ENCODE data around the gene HAPLN2.
A peak's percentile ranks its signal among the peaks of the same experiment; 100 is the strongest.
"Not testable (repeated sequence)": the region's sequence is repeated elsewhere in the genome, so short reads cannot be mapped to it uniquely, and the experiment has no call there.

The HAPLN2 gene

DNA sequence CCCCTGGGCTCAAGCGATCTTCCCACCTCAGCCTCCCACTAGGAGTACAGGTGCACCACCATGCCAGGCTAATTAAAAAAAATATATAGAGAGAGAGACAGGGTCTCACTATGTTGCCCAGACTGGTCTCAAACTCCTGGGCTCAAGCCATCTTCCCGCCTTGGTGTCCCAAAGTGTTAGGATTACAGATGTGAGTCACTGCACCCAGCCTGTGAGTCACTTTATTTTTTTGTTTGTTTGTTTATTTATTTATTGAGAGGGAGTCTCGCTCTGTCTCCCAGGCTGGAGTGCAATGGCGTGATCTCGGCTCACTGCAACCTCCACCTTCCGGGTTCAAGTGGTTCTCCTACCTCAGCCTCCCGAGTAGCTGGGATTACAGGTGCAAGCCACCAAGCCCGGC lies 31.3 kb upstream of the HAPLN2 start:
- not testable (repeated sequence) for H3K9me3 Mint-ChIP-seq, H3K27ac Mint-ChIP-seq, H3K36me3 Mint-ChIP-seq, H3K4me3 Mint-ChIP-seq, H3K27me3 Mint-ChIP-seq
- H3K4me1 Mint-ChIP-seq = peaks cover 23% of the 10 kb centered on the region

DNA sequence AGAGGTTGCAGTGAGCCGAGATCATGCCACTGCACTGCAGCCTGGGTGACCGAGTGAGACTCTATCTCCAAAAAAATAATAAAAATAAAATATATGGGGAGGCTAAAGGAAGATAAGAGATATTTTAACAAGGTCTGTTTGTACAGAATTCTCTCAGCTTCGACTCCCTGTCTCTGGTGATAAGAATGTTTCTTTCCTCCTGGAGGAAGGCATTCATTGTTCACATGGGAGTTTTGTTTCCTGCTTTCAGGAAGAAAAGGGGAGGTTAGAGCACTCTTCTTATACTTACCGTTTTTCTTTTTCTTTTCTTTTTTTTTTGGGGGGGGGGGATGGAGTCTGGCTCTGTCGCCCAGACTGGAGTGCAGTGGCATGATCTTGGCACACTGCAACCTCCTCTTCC lies 29.7 kb upstream of the HAPLN2 start:
- Mint-ChIP-seq H3K4me3 (no peak overlapping the region), H3K27ac (no peak overlapping the region), H3K9me3 (no peaks in the 10 kb centered on the region)

DNA sequence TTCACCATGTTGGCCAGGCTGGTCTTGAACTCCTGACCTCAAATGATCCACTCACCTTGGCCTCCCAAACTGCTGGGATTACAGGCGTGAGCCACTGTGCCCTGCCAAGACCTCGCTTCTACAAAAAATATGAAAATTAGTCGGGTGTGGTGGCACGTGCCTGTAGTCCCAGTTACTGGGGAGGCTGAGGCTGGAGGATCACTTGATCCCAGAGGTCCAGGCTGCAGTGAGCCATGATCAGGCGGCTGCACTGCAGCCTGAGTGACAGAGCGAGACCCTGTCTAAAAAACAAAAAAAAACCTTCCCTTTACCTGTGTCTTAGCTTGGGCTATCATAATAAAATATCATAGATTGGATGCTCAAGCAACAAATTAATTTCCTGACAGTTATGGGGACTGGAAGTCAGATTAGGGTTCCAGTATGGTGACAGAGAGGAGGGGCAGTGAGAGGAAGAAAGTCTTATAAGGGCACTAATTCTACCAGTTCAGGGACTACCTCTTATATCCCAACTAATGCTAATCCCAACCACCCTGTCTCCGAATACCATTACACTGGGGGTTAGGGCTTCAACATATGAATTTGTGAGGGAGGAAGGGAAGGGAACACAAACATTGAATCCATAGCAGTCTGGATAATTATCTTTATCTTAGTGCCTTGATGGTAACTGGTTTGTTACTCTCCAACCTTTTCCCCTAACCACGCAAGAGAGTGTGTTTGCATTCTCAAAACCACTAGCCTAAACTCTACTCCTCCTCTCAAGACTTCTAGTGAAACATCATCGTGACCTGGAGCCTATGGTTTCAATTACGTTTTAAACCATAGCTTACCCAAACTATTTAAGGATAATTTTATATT lies 28.7 kb upstream of the HAPLN2 start:
- Mint-ChIP-seq H3K27ac (no peak overlapping the region), H3K36me3 (peaks cover 6% of the 10 kb centered on the region)

More for the DNA sequence above, 29.7 kb upstream of the HAPLN2 start:
- no peaks in the 10 kb centered on the region for H3K36me3 Mint-ChIP-seq
- peaks cover 17% of the 10 kb centered on the region for H3K4me1 Mint-ChIP-seq
- H3K27me3 Mint-ChIP-seq = no peaks in the 10 kb centered on the region

DNA sequence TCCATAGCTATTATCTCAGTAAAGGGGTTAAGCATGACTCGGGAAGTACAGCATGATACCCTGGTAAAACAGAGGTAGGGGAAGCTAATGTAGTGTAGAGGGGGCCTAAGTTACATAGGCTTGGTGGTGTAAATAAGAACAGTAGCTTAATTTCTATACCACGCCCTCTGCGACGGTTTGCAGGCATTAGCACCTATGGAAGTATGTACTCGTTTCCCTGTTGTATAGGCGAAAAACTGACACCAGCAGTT lies 28.1 kb upstream of the HAPLN2 start:
- H3K27me3 Mint-ChIP-seq = no peaks in the 10 kb centered on the region
- peak overlapping the region; percentile 88 for H3K4me3 Mint-ChIP-seq
- H3K36me3 Mint-ChIP-seq = peaks cover 6% of the 10 kb centered on the region
- H3K9me3 Mint-ChIP-seq = no peaks in the 10 kb centered on the region
- peak overlapping the region; percentile 86 for H3K27ac Mint-ChIP-seq
- peaks cover 28% of the 10 kb centered on the region for H3K4me1 Mint-ChIP-seq

More for the DNA sequence above, 28.7 kb upstream of the HAPLN2 start:
- H3K4me3 Mint-ChIP-seq = peak overlapping the region; percentile 88
- peaks cover 27% of the 10 kb centered on the region for H3K4me1 Mint-ChIP-seq
- no peaks in the 10 kb centered on the region for H3K27me3 Mint-ChIP-seq
- H3K9me3 Mint-ChIP-seq = no peaks in the 10 kb centered on the region

DNA sequence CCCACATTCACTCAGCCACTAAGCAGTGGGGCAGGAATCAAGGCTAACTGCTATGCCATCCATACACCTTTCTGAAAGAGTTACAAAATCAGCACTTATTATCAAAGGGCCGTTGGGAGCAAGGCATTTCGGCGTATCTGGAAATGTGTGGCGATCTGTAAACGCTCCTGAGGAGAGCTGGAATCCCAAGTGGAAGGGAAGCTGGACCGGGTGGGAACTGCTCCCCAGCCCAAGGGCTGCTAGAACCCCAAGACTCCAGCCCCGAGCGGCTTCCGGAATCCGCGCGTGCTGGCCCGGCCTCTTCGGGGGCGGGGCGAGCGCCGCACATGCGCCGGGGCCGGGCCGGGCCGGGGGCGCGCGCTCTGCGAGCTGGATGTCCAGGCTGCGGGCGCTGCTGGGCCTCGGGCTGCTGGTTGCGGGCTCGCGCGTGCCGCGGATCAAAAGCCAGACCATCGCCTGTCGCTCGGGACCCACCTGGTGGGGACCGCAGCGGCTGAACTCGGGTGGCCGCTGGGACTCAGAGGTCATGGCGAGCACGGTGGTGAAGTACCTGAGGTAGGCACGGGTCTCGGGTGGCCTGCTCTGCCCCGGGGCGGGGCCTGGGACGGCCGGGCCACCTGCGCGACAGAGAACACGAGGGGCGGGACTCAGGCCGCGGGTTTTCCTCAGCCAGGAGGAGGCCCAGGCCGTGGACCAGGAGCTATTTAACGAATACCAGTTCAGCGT lies 27.6 kb upstream of the HAPLN2 start, which contains the start of gene NAXE:
TSS of gene NAXE (plus strand) at position 345 of the 726 bp plus-strand sequence. CDS start at position 374, 29 bp downstream.
- peak within 1 kb of the TSS; percentile 88 for H3K4me3 Mint-ChIP-seq
- H3K27me3 Mint-ChIP-seq = no peaks in the 10 kb centered on the region
- no peaks in the 10 kb centered on the region for H3K9me3 Mint-ChIP-seq
- peak within 1 kb of the TSS; percentile 86 for H3K27ac Mint-ChIP-seq
- peaks cover 6% of the 10 kb centered on the region for H3K36me3 Mint-ChIP-seq
- H3K4me1 Mint-ChIP-seq = peaks cover 28% of the 10 kb centered on the region

DNA sequence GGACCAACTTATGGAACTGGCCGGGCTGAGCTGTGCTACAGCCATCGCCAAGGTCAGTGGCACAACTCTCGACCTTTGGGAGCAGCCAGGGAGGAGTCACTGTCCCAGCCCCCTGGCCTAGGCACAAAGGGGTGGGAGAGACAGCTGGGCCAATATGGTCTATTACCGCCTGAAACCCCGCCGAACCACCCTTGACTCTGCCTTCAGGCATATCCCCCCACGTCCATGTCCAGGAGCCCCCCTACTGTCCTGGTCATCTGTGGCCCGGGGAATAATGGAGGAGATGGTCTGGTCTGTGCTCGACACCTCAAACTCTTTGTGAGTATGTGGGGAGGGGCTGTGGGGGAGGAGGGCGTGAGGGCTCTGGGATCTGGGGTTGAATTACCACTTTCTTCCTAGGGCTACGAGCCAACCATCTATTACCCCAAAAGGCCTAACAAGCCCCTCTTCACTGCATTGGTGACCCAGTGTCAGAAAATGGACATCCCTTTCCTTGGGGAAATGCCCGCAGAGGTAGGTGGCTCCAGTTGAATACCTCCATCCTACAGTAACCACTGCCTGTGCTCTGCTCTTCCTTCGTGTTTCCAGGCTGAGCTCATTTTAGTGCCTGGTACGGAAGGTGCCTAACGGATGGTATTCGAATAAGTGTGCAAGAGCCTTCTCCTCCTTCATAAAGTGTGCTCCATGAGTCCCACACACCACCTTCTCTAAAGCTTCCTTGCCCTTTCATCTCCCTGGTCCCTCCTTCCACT lies 26.9 kb upstream of the HAPLN2 start:
- Mint-ChIP-seq H3K36me3 (peaks cover 13% of the 10 kb centered on the region), H3K4me3 (peak overlapping the region; percentile 88), H3K27ac (peak overlapping the region; percentile 53), H3K4me1 (peaks cover 35% of the 10 kb centered on the region), H3K27me3 (no peaks in the 10 kb centered on the region), H3K9me3 (no peaks in the 10 kb centered on the region)

DNA sequence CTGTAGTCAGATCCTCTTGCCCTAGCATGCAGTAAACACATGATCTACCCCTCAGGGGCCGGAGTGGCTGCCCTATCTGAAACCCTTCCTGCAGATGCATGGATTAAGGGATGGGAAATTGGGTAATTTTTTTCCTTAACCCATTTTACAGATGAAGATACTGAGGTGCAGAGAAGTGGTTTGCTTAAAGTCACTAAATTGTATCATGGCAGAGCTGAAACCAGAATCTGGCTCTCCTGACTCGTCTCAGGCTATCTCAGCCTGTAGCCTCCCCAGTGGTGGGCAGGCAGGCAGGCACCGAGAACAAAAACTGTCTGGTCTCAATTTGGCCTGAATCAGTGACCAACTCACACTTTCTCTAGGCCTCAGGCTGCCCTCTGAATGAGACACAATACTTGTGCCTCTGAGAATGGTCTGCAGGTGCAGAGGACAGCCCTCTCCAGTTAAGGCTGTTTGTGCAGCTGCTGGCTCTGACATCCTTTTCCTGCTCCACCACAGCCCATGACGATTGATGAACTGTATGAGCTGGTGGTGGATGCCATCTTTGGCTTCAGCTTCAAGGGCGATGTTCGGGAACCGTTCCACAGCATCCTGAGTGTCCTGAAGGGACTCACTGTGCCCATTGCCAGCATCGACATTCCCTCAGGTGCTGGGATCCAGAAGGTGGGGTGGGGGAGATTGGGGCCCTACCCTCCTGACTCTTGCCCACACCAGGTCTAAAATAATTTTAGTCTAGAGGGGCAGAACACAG lies 26.1 kb upstream of the HAPLN2 start:
- peaks cover 13% of the 10 kb centered on the region for H3K36me3 Mint-ChIP-seq
- no peaks in the 10 kb centered on the region for H3K9me3 Mint-ChIP-seq
- H3K27me3 Mint-ChIP-seq = no peaks in the 10 kb centered on the region
- peak overlapping the region; percentile 53 for H3K27ac Mint-ChIP-seq
- peak overlapping the region; percentile 88 for H3K4me3 Mint-ChIP-seq
- peaks cover 36% of the 10 kb centered on the region for H3K4me1 Mint-ChIP-seq

DNA sequence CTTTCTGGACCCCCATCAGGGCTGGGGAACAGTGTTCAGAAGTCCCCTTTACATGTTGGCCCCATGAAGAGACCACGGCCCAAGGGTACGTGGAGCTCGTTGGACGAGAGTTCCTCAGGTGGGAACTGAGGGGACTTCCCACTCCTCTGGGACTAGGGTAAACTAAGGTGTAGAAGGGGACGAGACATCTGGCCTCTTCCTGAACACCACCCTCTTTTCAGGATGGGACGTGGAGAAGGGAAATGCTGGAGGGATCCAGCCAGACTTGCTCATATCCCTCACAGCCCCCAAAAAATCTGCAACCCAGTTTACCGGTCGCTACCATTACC lies 25.6 kb upstream of the HAPLN2 start:
- Mint-ChIP-seq H3K4me1 (peaks cover 40% of the 10 kb centered on the region), H3K9me3 (no peaks in the 10 kb centered on the region), H3K36me3 (peaks cover 16% of the 10 kb centered on the region), H3K27ac (no peak overlapping the region), H3K27me3 (no peaks in the 10 kb centered on the region), H3K4me3 (no peak overlapping the region)

DNA sequence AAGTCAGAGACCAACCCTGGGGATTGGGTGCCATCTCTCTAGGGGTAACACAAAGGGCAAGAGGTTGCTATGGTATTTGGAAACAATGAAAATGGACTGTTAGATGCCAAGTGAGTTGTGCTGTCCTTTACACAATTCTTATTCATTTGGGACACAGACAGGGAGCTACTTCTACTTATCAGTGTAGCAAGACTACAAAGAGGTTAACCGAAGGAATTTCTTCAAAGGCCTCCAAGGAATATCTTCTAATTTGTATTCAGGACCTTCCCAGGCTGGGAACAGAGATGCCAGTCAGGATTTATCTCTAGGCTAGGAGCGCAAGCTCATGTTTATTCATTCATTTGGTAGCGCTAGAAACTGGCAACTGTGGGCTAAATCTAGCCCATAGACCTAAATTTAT lies 25.0 kb upstream of the HAPLN2 start:
- Mint-ChIP-seq H3K36me3 (peaks cover 19% of the 10 kb centered on the region), H3K27ac (no peak overlapping the region), H3K4me3 (no peak overlapping the region), H3K9me3 (no peaks in the 10 kb centered on the region), H3K27me3 (no peaks in the 10 kb centered on the region), H3K4me1 (peaks cover 42% of the 10 kb centered on the region)

DNA sequence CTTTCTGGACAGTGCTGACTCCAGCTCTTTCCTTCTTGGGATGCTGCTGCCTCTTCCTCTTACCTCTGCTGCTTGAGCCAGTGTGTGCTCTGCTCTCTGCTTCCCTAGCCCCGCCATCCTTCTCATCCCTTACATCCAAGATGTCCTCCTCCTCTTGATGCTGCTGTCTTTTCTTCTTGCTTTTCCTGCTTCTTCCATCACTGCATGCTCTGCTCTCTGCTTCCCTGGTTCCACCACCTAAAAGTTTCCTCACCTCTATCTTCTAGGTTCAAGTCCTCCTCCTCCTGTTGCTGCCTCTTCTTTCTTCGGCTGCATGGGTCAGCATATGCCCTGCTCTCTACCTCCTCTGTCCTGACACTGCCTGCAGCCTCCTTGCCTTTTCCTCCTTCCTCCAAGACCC lies 24.2 kb upstream of the HAPLN2 start:
- peak overlapping the region; percentile 86 for H3K27ac Mint-ChIP-seq
- H3K4me1 Mint-ChIP-seq = peaks cover 47% of the 10 kb centered on the region
- H3K9me3 Mint-ChIP-seq = no peaks in the 10 kb centered on the region
- peaks cover 23% of the 10 kb centered on the region for H3K36me3 Mint-ChIP-seq
- H3K4me3 Mint-ChIP-seq = no peak overlapping the region
- H3K27me3 Mint-ChIP-seq = no peaks in the 10 kb centered on the region

DNA sequence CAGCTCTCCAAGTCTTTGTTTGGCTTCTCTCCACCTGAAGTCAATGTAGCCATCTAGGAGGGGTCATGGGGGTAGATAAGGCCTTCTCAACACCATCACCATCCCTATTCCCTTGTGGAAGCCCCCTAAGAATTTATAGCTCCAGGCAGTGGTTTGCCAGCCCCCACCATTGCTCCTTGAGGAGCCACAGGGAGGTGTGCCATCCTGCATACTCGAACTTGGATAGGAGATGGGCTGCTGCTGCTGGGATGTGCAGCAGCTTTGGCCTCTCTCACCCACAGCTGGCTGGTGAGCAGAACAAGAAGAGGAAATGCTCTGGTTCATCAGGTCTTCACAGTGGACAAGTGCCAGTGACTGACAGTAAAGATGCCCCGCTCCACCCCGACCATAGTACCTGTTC lies 22.8 kb upstream of the HAPLN2 start:
- H3K36me3 Mint-ChIP-seq = peaks cover 28% of the 10 kb centered on the region
- no peaks in the 10 kb centered on the region for H3K27me3 Mint-ChIP-seq
- H3K27ac Mint-ChIP-seq = peak overlapping the region; percentile 84
- H3K9me3 Mint-ChIP-seq = no peaks in the 10 kb centered on the region
- no peak overlapping the region for H3K4me3 Mint-ChIP-seq
- peaks cover 42% of the 10 kb centered on the region for H3K4me1 Mint-ChIP-seq

DNA sequence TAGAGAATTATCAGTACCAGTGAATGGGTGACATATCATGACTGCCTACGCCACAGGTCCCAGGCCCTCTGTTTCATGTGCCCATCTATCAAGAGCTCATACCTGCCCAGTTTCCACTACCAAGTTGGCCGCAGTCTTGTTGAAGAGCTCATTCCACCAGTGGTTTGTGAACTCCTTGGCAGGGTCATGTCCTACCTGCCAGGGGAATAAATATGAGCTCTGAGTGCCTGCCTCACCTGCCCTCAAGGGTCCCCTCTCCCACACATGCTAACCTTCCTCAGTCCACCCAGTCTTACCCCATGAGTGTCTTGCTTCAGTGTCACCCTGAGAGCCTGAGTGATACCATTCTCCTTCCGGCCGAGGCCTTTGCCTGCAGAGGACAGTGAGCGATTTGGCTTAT lies 21.1 kb upstream of the HAPLN2 start:
- no peaks in the 10 kb centered on the region for H3K27me3 Mint-ChIP-seq
- no peak overlapping the region for H3K4me3 Mint-ChIP-seq
- H3K4me1 Mint-ChIP-seq = peaks cover 50% of the 10 kb centered on the region
- no peaks in the 10 kb centered on the region for H3K9me3 Mint-ChIP-seq
- H3K36me3 Mint-ChIP-seq = peaks cover 28% of the 10 kb centered on the region
- H3K27ac Mint-ChIP-seq = peak overlapping the region; percentile 73

DNA sequence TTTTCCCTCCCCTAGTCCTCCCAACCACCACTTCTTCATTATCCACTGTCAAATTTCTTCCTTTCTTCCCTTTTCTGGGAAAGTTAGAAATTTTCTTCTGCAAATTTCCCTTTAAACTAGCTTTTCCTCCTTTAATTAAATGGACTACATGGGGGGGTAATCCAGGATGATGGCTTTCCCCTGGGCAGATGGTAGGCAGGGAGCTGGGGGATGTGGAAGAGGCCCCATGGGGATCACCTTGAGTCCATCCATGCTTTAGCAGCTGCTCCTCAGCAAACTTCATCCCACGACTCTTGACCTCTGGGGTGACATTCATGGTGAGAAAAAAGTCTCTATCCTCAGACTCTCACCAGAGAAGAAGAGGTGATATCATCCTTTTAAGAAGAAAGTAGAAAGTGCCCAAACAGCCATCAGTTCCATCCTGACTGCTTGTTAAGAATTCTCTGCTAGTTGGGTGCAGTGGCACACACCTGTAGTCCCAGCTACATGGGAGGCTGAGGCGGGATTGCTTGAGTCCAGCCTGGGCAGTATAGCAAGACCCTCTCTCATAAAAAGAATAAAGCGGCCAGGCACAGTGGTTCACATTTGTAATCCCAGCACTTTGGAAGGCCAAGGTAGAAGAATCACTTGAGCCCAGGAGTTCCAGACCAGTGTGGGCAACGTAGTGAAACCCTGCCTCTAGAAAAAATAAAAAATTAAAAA lies 20.3 kb upstream of the HAPLN2 start:
- Mint-ChIP-seq H3K4me1 (peaks cover 49% of the 10 kb centered on the region), H3K27ac (peak overlapping the region; percentile 73), H3K9me3 (no peaks in the 10 kb centered on the region), H3K36me3 (peaks cover 28% of the 10 kb centered on the region), H3K4me3 (peak overlapping the region; percentile 95), H3K27me3 (no peaks in the 10 kb centered on the region)

DNA sequence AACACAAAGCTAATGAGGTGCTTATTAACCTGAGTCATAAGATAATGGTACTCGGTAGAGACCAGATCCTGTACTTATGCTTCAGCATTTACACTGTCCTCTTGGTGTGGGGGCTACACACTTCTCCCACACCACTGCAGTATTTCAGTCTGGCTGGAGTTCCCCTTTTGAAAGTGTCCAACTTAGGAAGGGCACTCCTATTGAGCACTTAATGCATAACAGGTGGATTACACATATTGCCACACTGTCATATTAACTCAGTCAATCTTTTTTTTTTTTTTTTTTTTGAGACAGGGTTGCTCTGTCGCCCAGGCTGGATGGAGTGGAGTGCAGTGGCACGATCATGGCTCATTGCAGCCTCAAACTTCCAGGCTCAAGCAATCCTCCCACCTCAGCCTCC lies 19.4 kb upstream of the HAPLN2 start:
- peak overlapping the region; percentile 95 for H3K4me3 Mint-ChIP-seq

DNA sequence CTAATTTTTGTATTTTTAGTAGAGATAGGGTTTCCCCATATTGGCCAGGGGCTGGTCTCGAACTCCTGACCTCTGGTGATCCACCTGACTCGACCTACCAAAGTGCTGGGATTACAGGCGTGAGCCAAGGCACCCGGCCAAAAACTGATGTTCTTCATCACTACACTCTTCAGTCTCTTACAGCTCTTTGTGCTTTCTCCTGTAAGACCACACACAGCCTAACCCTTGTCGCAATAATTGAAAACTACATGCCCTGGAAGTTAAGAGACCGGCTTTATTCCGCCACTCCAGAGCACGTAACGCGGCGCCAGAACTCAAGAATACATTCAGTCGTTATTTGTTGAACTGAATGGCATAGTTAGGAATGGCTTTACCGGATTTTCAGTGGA lies 18.5 kb upstream of the HAPLN2 start:
- peak overlapping the region; percentile 99 for H3K27ac Mint-ChIP-seq
- peak overlapping the region; percentile 95 for H3K4me3 Mint-ChIP-seq
- H3K36me3 Mint-ChIP-seq = peaks cover 21% of the 10 kb centered on the region
- peaks cover 39% of the 10 kb centered on the region for H3K4me1 Mint-ChIP-seq
- H3K9me3 Mint-ChIP-seq = no peaks in the 10 kb centered on the region
- H3K27me3 Mint-ChIP-seq = no peaks in the 10 kb centered on the region

More for the DNA sequence above, 19.4 kb upstream of the HAPLN2 start:
- Mint-ChIP-seq H3K4me1 (peaks cover 47% of the 10 kb centered on the region), H3K36me3 (peaks cover 28% of the 10 kb centered on the region), H3K27me3 (no peaks in the 10 kb centered on the region), H3K9me3 (no peaks in the 10 kb centered on the region), H3K27ac (peak overlapping the region; percentile 99)

All from activated naive CD4-positive, alpha-beta T cell treated with anti-CD3 and anti-CD28 coated beads, Interleukin-2, amount 50 U/mL, for 24 hours (primary cell).